Trophoblast cell (in vitro differentiated cells and primary cell): ENCODE measurements around the gene RUVBL1.
"Not testable (repeated sequence)": the region's sequence is repeated elsewhere in the genome, so short reads cannot be mapped to it uniquely, and the experiment has no call there.

ENCODE experiments used
- DNase-seq, 2 donors: peaks; one replicate each; pipeline ENCODE4 v3.0.0-alpha.2; 2016
- H2AFZ ChIP-seq: 2 replicates; pipeline ENCODE4 v1.6.1; 2013; ENCODE audit warnings: low read length, moderate library complexity, mild to moderate bottlenecking; ENCODE audit not compliant: insufficient read depth, poor library complexity
- H2AK5ac ChIP-seq: 2 replicates; pipeline ENCODE4 v1.6.1; 2013; ENCODE audit warnings: mild to moderate bottlenecking, low read length
- H2BK120ac ChIP-seq: 2 replicates; pipeline ENCODE4 v1.6.1; 2013; ENCODE audit warnings: low read length, mild to moderate bottlenecking, moderate library complexity; ENCODE audit not compliant: insufficient read depth, poor library complexity
- H2BK12ac ChIP-seq: 2 replicates; pipeline ENCODE4 v1.6.1; 2013; ENCODE audit warnings: mild to moderate bottlenecking, low read length, moderate library complexity
- H2BK5ac ChIP-seq: 2 replicates; pipeline ENCODE4 v1.6.1; 2013; ENCODE audit warnings: low read length, low read depth, moderate library complexity, mild to moderate bottlenecking; ENCODE audit not compliant: poor library complexity
- H3K14ac ChIP-seq: 2 replicates; pipeline ENCODE4 v1.6.1; 2013; ENCODE audit warnings: mild to moderate bottlenecking, low read length
- H3K18ac ChIP-seq: 2 replicates; pipeline ENCODE4 v1.6.1; 2013; ENCODE audit warnings: mild to moderate bottlenecking, low read length
- H3K23ac ChIP-seq: 2 replicates; pipeline ENCODE4 v1.6.1; 2013; ENCODE audit warnings: low read length
- H3K27ac ChIP-seq: 2 replicates; pipeline ENCODE4 v1.5.1; 2013; ENCODE audit warnings: low read depth, mild to moderate bottlenecking, inconsistent platforms, low read length, moderate library complexity
- H3K27me3 ChIP-seq: 2 replicates; pipeline ENCODE4 v1.6.1; 2013; ENCODE audit warnings: inconsistent platforms, mild to moderate bottlenecking, low read length, moderate library complexity; ENCODE audit not compliant: insufficient read depth
- H3K36me3 ChIP-seq, 2 experiments: 1 replicate in 1 of 2; 2 replicates in 1 of 2; pipeline ENCODE4 v1.6.1; 2013; ENCODE audit warnings: low read length in 2 of 2, mild to moderate bottlenecking in 2 of 2, moderate library complexity in 1 of 2; ENCODE audit not compliant: insufficient read depth in 2 of 2, control insufficient read depth in 1 of 2
- H3K4ac ChIP-seq: 2 replicates; pipeline ENCODE4 v1.6.1; 2013; ENCODE audit warnings: low read depth, mild to moderate bottlenecking, low read length, moderate library complexity
- H3K4me1 ChIP-seq, 2 experiments: 1 replicate in 1 of 2; 2 replicates in 1 of 2; pipeline ENCODE4 v1.6.1; 2013; ENCODE audit warnings: low read length in 2 of 2, mild to moderate bottlenecking in 2 of 2, moderate library complexity in 1 of 2; ENCODE audit not compliant: insufficient read depth in 2 of 2, control insufficient read depth in 1 of 2
- H3K4me2 ChIP-seq: 2 replicates; pipeline ENCODE4 v1.6.1; 2013; ENCODE audit warnings: inconsistent platforms, mild to moderate bottlenecking, low read length, moderate library complexity
- H3K4me3 ChIP-seq: 2 replicates; pipeline ENCODE4 v1.5.1; 2013; ENCODE audit warnings: mild to moderate bottlenecking, low read depth, low read length, inconsistent platforms
- H3K79me1 ChIP-seq: one replicate; pipeline ENCODE4 v1.6.1; 2013; ENCODE audit warnings: low read length
- H3K79me2 ChIP-seq: 2 replicates; pipeline ENCODE4 v1.6.1; 2013; ENCODE audit warnings: low read length, mild to moderate bottlenecking; ENCODE audit not compliant: control insufficient read depth, insufficient read depth, poor library complexity
- H3K9ac ChIP-seq: 2 replicates; pipeline ENCODE4 v1.6.1; 2013; ENCODE audit warnings: mild to moderate bottlenecking, low read length
- H3K9me3 ChIP-seq: 2 replicates; pipeline ENCODE4 v1.6.1; 2013; ENCODE audit warnings: low read depth, mild to moderate bottlenecking, control low read depth, inconsistent platforms, low read length; ENCODE audit not compliant: insufficient read depth
- H4K12ac ChIP-seq: 2 replicates; pipeline ENCODE4 v1.6.1; 2013; ENCODE audit warnings: low read depth, mild to moderate bottlenecking, low read length, moderate library complexity
- H4K8ac ChIP-seq: 2 replicates; pipeline ENCODE4 v1.6.1; 2013; ENCODE audit warnings: low read depth, mild to moderate bottlenecking, low read length, moderate library complexity
- H4K91ac ChIP-seq: one replicate; pipeline ENCODE4 v1.6.1; 2013; ENCODE audit warnings: low read depth, mild to moderate bottlenecking, low read length, moderate library complexity
- WGBS: extraction: QIAGEN DNeasy Blood & Tissue Kit; methylation state at CpG from one replicate; pipeline ENCODE4 v1.1.7; 2013; ENCODE audit warnings: missing lambda C conversion rate; ENCODE audit not compliant: insufficient read length, insufficient coverage; ENCODE audit errors: extremely low coverage; 5-methylcytosine and 5-hydroxymethylcytosine counted together

The RUVBL1 gene

GRCh38 chr3:128160661-128161060 is 37.0 kb upstream of the RUVBL1 start:
- Histone ChIP-seq H2BK120ac (no peak overlapping the region), H3K79me2 (no peaks in the 10 kb centered on the region), H2BK12ac (no peak overlapping the region), H4K8ac (no peak overlapping the region), H3K4me3 (no peak overlapping the region), H3K18ac (no peak overlapping the region), H4K12ac (no peak overlapping the region), H3K14ac (no peak overlapping the region), H3K4me2 (no peak overlapping the region), H3K9ac (no peak overlapping the region), H3K23ac (no peak overlapping the region), H2AK5ac (no peak overlapping the region), H3K36me3 (no peaks in the 10 kb centered on the region), H3K27me3 (no peaks in the 10 kb centered on the region), H3K4ac (no peak overlapping the region), H3K27ac (no peak overlapping the region), H2AFZ (no peak overlapping the region), H3K9me3 (peaks cover 6% of the 10 kb centered on the region), H3K79me1 (no peaks in the 10 kb centered on the region), H4K91ac (no peak overlapping the region), H3K4me1 (no peaks in the 10 kb centered on the region), H2BK5ac (no peak overlapping the region)
- no CpG with 5 or more reads among the region's 5 CpGs for whole genome bisulfite sequencing
- DNase-seq: no peak

- H3K4me2 ChIP-seq: no peak overlapping the region
- peaks cover 5% of the 10 kb centered on the region for H3K79me1 ChIP-seq
- no peak overlapping the region for H4K91ac ChIP-seq
- H3K27ac ChIP-seq: no peak overlapping the region
- no peak overlapping the region for H2BK120ac ChIP-seq
- H3K4ac ChIP-seq: no peak overlapping the region
- H3K9ac ChIP-seq: no peak overlapping the region
- no peaks in the 10 kb centered on the region for H3K4me1 ChIP-seq
- no peaks in the 10 kb centered on the region for H3K79me2 ChIP-seq
- H3K14ac ChIP-seq: no peak overlapping the region
- H2AK5ac ChIP-seq: no peak overlapping the region
- no peak overlapping the region for H4K12ac ChIP-seq
- DNase-seq: no peak
- H4K8ac ChIP-seq: no peak overlapping the region
- no CpG with 5 or more reads among the region's 3 CpGs for WGBS
- H3K23ac ChIP-seq: no peak overlapping the region
- no peak overlapping the region for H2AFZ ChIP-seq
- H3K4me3 ChIP-seq: no peak overlapping the region
- H3K9me3 ChIP-seq: no peaks in the 10 kb centered on the region
- no peak overlapping the region for H2BK12ac ChIP-seq
- H2BK5ac ChIP-seq: no peak overlapping the region
- H3K36me3 ChIP-seq: no peaks in the 10 kb centered on the region
- no peak overlapping the region for H3K18ac ChIP-seq
- no peaks in the 10 kb centered on the region for H3K27me3 ChIP-seq
These were observed 32.2 kb upstream of the RUVBL1 start for GRCh38 chr3:128155616-128156360.

- H2BK120ac ChIP-seq, H3K9me3 ChIP-seq, H3K4me1 ChIP-seq, H2AK5ac ChIP-seq, H3K27me3 ChIP-seq, H4K91ac ChIP-seq, H3K27ac ChIP-seq, H3K18ac ChIP-seq, H3K4me3 ChIP-seq, H4K12ac ChIP-seq, H3K36me3 ChIP-seq, DNase-seq, H2BK5ac ChIP-seq, H3K14ac ChIP-seq, H3K23ac ChIP-seq, H3K9ac ChIP-seq, H4K8ac ChIP-seq, H2BK12ac ChIP-seq, H2AFZ ChIP-seq, H3K79me1 ChIP-seq, H3K79me2 ChIP-seq, H3K4ac ChIP-seq: not testable (repeated sequence)
- WGBS: no CpG with 5 or more reads among the region's 16 CpGs
- H3K4me2 ChIP-seq: peak overlapping the region; percentile 69
These were observed 30.7 kb upstream of the RUVBL1 start for GRCh38 chr3:128154354-128154753.

GRCh38 chr3:128153156-128154041 is 29.8 kb upstream of the RUVBL1 start, which contains the start of gene EEFSEC:
TSS of gene EEFSEC (plus strand) at chr3:128153481. CDS start at chr3:128153508, 27 bp downstream.
- no peak within 1 kb of the TSS for H2AK5ac ChIP-seq
- H3K27ac ChIP-seq: peak within 1 kb of the TSS; percentile 4
- H2BK5ac ChIP-seq: no peak within 1 kb of the TSS
- no peak within 1 kb of the TSS for H3K4ac ChIP-seq
- H3K27me3 ChIP-seq: no peaks in the 10 kb centered on the region
- H3K36me3 ChIP-seq: no peaks in the 10 kb centered on the region
- H2BK120ac ChIP-seq: peak within 1 kb of the TSS; percentile 30
- no peak within 1 kb of the TSS for H3K23ac ChIP-seq
- no CpG with 5 or more reads among the region's 96 CpGs for WGBS
- no peaks in the 10 kb centered on the region for H3K9me3 ChIP-seq
- peak within 1 kb of the TSS; percentile 72 for H3K18ac ChIP-seq
- peak; percentile 67 to 73 for DNase-seq
- H2BK12ac ChIP-seq: no peak within 1 kb of the TSS
- H3K4me1 ChIP-seq: no peaks in the 10 kb centered on the region
- H4K8ac ChIP-seq: peak within 1 kb of the TSS; percentile 93
- H2AFZ ChIP-seq: peak within 1 kb of the TSS; percentile 87
- H3K79me1 ChIP-seq: peaks cover 5% of the 10 kb centered on the region
- peak within 1 kb of the TSS; percentile 80 for H3K9ac ChIP-seq
- H4K12ac ChIP-seq: peak within 1 kb of the TSS; percentile 86
- peak within 1 kb of the TSS; percentile 69 for H3K4me2 ChIP-seq
- H4K91ac ChIP-seq: no peak within 1 kb of the TSS
- H3K14ac ChIP-seq: peak within 1 kb of the TSS; percentile 28
- H3K4me3 ChIP-seq: peak within 1 kb of the TSS; percentile 95
- no peaks in the 10 kb centered on the region for H3K79me2 ChIP-seq
